WI38 (cell line): ENCODE data around the gene KLRC2.
"Not testable (repeated sequence)": the region's sequence is repeated elsewhere in the genome, so short reads cannot be mapped to it uniquely, and the experiment has no call there.

ENCODE experiments used
- H3K4me3 ChIP-seq: 2 replicates; pipeline ENCODE4 v1.5.1; 2011; ENCODE audit warnings: low read depth, mild to moderate bottlenecking, control low read depth, low read length
- TF ChIP-seq, protein P1 (sequence below): IDR thresholded peaks from 2 replicates; pipeline ENCODE4 v1.5.1; 2012; ENCODE audit warnings: low read depth, mild to moderate bottlenecking, control low read depth, low read length

The KLRC2 gene

DNA sequence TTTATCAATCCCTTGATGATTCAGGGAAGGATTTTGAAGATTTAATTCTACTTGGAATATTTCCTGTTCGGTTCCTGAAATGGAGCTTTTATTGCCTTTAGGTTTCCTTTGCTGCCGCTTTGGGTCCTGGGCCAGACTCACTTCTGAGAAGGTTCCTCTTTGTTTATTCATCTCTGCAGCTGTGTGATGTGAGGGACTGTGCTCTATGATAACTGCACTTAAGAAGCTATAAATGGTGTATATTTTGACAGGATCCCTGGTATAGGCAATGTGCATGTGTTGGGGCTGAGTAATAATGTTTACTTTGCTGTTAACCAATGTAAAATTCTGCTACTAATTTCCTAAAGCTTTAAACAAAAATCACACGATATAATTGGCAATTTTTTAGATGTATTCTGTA is at the start of gene KLRC2:
TSS of gene KLRC2 (minus strand) at position 195 of the 400 bp plus-strand sequence. CDS start at position 171, 24 bp downstream.
- H3K4me3 ChIP-seq: not testable (repeated sequence)

- not testable (repeated sequence) for H3K4me3 ChIP-seq
These were observed 46.1 kb upstream of the KLRC2 start for GRCh38 chr12:10481901-10482300.

- not testable (repeated sequence) for H3K4me3 ChIP-seq
These were observed 37.0 kb upstream of the KLRC2 start for GRCh38 chr12:10472808-10473207.

DNA sequence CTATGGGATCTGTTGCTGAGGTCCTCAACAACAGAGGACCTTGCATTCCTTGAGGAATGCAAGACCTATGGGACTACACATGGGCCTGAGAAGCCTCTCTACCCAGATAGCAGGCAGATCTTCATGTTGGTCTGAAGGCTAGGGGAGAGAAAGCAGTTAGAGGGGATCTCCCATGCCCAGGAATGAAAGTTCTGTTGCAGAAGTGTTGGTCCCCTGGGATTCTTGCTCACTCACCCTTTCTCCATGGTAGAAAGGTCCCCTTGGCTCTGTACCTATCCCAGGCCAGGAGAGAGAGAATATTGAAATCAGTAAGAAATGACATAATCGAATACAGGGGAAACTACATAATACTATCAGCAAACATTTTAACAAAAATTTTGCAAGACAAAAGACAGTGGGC is 33.9 kb upstream of the KLRC2 start:
- H3K4me3 ChIP-seq: no peak overlapping the region
- TF ChIP-seq, protein P1, sequence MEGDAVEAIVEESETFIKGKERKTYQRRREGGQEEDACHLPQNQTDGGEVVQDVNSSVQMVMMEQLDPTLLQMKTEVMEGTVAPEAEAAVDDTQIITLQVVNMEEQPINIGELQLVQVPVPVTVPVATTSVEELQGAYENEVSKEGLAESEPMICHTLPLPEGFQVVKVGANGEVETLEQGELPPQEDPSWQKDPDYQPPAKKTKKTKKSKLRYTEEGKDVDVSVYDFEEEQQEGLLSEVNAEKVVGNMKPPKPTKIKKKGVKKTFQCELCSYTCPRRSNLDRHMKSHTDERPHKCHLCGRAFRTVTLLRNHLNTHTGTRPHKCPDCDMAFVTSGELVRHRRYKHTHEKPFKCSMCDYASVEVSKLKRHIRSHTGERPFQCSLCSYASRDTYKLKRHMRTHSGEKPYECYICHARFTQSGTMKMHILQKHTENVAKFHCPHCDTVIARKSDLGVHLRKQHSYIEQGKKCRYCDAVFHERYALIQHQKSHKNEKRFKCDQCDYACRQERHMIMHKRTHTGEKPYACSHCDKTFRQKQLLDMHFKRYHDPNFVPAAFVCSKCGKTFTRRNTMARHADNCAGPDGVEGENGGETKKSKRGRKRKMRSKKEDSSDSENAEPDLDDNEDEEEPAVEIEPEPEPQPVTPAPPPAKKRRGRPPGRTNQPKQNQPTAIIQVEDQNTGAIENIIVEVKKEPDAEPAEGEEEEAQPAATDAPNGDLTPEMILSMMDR: no peak

GRCh38 chr12:10466311-10466710 is 30.5 kb upstream of the KLRC2 start:
- TF ChIP-seq, protein P1: no peak

GRCh38 chr12:10457760-10458159 is 21.9 kb upstream of the KLRC2 start:
- TF ChIP-seq, protein P1: no peak
- H3K4me3 ChIP-seq: no peak overlapping the region

More at GRCh38 chr12:10466311-10466710, 30.5 kb upstream of the KLRC2 start:
- no peak overlapping the region for H3K4me3 ChIP-seq

DNA sequence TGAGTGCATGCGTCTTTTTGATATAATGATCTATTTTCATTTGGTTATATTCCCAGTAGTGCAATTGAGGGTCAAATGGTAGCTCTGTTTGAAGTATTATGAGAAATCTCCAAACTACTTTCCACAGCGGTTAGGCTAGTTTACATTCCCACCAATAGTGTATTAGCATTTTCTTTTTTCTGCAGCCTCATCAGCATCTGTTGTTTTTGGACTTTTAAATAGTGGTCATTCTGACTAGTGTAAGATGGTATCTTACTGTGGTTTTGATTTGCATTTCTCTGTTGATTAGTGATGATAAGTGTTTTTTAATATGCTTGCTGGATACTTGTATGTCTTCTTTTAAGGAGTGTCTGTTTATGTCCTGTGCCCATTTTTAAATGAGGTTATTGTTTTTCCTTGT is 21.0 kb upstream of the KLRC2 start:
- H3K4me3 ChIP-seq: no peak overlapping the region
- TF ChIP-seq, protein P1: no peak

DNA sequence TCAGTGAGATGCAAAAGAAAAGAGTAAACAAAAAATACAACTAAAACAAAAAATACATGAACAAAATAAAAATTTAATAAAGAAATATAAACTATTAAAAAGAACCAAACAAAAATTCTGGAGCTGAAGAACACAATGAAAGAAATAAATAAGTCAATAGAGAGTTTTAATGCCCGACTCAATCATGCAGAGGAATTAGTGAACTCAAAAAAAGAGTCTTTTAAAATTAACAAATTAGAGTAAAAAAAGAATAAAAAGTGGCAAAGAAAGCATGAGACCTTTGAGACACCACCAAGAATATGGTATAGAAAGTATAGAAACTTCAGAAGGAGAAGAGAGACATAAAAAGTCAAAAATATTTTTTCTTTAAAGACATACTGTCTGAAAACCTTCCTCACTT is 20.0 kb upstream of the KLRC2 start:
- H3K4me3 ChIP-seq: no peak overlapping the region
- TF ChIP-seq, protein P1: no peak

DNA sequence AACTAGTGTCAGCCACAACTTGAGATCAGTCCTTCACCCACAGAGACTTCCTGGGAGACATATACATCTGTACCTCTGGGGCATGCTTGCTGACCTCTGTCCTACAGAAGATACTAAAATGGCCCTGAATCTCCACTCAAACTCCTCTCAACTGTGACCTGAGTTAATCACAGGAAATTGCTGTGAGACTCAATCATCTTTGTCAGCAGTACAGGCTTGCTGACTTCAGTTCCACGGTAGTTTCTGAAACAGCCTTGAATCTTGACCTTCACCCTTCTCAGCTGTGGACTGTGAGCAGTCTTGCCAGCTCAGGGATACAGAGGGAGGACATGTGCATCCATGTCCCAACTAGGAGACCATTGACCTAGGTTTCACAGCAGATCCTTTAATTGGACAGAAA is 18.7 kb upstream of the KLRC2 start:
- TF ChIP-seq, protein P1: no peak

More for the DNA sequence above, 18.7 kb upstream of the KLRC2 start:
- H3K4me3 ChIP-seq: no peak overlapping the region
